EH (cell line): ENCODE data around the gene UTS2R.
A peak's percentile ranks its signal among the peaks of the same experiment; 100 is the strongest.
"Not testable (repeated sequence)": the region's sequence is repeated elsewhere in the genome, so short reads cannot be mapped to it uniquely, and the experiment has no call there.

Experiments used
- DNase-seq: peaks from one replicate; pipeline ENCODE4 v3.0.0-alpha.2; 2015; ENCODE audit warnings: low read depth

The UTS2R gene

DNA sequence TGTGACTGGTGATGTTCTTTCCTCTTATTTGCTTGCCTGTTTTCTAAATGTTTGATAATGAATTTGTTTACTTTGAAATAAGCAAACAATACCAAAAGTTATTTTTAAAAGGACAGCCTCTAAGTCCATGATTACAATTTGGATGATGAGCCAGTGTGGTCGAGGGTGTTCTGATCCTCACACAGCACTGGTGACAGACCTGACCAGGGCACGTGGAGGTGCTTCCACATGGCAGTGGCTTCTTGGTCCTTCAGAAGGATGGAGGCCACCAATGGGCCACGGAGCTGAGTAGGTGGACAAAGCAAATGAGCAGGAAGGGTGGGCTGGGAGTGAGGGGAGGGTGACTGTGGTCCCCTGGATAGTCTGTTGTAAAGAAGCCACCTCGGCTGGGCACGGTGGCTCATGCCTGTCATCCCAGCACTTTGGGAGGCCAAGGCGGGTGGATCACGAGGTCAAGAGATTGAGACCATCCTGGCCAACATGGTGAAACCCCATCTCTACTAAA, 16.7 kb upstream of the UTS2R start:
- DNase-seq = no peak

DNA sequence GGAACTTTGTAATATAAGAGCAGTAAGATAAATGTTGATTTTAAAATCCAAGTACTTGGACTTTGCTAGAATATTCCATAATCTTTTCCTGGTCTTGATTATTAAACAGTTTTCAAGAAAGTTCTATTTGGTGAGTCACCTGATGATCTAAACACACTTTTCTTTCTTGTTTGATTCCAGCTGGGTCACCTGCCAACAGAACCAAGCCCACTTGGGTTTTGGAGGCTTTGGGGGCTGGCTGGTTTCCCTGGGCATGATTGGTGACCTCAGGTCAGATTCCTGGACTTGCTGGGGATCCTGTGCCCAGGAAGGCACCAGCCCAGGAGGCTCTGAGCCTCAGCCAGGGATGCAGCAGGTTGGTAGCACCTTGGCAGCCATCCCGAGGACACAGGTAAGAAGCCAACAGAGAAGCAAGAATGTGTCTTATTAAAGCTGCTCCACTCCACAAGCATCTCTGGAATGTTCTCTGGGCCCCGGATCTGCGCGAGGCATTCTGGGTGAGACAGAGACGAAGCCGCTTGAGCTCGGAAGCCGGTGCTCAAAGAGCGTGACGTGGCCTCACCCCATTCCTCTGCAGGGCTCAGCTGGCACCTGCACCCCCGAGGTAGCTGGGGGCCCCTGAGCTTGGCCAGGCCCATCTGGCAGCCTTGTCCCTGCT, 15.7 kb upstream of the UTS2R start:
- DNase-seq = no peak

DNA sequence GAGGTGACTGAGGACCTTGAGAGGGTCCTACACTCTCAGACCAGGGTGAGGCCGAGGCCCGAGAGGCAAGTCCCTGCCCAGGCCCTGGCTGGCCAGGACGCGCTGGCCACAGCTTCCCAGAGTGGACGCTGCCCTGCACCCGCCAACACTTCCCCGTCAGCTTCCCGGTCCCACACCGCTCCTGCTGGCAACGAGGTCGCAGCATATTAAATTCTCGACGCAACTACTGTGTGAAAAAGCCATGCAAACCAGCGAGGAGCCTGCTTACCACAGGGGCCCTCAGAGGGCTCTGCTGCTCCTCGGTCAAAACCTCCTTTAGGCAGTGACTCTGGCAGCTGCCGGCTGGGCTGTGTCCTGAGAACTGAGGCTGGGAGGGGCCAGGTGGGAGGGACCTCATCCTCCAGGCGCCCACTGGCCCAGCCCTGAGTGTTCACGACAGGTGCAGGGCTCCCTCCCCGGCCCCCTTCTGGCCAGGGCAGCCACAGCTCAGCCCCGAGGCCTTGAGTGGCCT, 14.7 kb upstream of the UTS2R start:
- DNase-seq = no peak

DNA sequence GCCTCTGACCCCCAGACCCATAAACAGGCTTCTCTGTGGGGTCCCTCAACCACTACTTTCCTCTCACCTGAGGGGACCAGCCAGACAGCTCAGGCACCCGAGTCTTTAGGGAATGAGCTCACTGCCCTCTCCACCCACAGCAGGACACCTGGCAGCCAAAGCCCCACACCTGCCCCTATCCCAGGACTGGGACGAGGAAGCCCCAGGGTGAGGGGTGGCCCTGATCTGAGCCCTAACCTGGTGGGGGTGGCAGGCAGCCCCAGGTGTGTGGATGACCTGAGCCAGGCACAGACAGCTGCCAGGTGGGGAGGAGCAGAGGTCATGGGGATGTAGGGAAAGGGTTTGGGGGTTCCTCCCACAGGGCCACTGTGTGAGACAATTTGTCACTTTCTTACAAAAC, 14.2 kb upstream of the UTS2R start:
- no peak for DNase-seq

DNA sequence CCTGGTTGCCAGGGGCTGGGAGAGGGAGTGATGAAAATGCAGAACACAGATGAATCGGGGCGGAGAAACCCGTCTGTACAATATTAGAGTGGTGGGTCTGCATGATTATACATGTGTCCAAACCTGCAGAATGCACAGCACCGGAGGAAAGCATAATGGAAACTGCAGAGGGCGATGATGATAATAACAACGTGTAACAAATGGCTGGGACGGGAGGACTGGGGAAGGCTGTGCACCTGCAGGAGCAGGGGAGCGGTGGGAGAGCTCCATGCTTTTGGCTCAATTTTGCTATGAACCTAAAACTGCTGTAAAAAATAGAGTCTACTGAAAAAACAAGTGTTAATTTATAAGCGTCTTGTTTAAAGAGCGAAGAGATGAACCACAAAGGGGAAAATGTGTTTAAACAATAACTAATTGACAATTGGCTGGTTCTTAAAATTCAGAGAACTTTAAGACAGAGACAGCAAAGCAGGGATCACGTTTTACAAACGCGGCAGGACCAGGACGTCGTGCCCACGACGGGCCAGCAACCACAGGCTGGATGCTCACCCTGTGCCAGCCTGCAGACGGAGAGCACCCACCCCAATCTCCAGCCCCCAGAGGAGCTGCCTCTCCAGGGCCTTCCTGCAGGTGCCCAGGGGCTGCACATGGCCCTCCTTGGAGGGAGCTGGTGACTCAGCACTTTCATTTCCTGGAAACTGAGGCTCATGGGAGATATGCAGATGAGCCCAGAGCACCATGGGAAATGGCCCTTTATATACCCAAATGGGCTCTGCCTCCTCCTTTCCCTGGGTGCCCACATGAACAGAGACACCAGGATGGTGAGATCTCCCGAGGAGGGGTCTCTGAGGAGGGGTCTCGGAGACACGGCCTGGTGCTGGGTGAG, 12.9 kb upstream of the UTS2R start, which contains the start of gene TEX19:
TEX19 (plus strand) TSS at position 783 of the 886 bp plus-strand sequence. CDS start 2,904 bp downstream, outside the sequence.
- DNase-seq = peak; percentile 27

DNA sequence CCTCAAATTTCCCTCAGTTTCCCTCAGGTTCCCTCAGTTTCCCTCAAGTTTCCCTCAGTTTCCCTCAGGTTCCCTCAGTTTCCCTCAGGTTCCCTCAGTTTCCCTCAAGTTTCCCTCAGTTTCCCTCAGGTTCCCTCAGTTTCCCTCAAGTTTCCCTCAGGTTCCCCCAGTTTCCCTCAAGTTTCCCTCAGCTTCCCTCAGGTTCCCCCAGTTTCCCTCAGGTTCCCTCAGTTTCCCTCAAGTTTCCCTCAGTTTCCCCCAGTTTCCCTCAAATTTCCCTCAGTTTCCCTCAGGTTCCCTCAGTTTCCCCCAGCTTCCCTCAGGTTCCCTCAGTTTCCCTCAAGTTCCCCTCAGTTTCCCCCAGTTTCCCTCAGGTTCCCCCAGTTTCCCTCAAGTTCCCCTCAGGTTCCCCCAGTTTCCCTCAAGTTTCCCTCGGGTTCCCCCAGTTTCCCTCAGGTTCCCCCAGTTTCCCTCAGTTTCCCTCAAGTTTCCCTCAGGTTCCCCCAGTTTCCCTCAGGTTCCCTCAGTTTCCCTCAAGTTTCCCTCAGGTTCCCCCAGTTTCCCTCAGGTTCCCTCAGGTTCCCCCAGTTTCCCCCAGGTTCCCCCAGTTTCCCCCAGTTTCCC, 12.0 kb upstream of the UTS2R start:
- not testable (repeated sequence) for DNase-seq

DNA sequence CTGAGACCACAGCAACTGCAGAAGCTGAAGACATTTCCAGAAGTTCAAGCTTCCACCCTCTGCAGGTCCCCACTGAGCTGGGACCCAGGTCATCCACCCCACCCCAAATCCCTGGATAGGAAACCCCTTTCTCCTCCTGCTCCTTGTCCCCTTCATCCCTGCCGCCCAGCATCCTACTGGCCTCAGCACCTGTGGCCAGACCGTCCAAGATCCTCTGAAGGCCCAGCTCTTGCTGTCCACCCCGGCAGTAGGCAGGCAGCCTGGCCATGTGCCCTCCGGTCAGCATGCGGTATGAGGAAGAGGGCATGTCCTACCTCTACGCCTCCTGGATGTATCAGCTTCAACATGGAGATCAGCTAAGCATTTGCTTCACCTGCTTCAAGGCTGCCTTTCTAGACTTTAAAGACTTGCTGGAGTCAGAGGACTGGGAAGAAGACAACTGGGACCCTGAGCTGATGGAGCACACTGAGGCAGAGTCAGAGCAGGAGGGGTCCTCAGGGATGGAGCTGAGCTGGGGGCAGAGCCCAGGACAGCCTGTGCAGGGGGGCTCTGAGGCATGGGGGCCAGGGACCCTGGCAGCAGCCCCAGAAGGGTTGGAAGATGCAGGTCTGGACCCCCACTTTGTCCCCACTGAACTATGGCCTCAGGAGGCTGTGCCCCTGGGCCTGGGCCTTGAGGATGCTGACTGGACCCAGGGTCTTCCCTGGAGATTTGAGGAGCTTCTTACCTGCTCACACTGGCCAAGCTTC, 9.5 kb upstream of the UTS2R start:
- DNase-seq = no peak

DNA sequence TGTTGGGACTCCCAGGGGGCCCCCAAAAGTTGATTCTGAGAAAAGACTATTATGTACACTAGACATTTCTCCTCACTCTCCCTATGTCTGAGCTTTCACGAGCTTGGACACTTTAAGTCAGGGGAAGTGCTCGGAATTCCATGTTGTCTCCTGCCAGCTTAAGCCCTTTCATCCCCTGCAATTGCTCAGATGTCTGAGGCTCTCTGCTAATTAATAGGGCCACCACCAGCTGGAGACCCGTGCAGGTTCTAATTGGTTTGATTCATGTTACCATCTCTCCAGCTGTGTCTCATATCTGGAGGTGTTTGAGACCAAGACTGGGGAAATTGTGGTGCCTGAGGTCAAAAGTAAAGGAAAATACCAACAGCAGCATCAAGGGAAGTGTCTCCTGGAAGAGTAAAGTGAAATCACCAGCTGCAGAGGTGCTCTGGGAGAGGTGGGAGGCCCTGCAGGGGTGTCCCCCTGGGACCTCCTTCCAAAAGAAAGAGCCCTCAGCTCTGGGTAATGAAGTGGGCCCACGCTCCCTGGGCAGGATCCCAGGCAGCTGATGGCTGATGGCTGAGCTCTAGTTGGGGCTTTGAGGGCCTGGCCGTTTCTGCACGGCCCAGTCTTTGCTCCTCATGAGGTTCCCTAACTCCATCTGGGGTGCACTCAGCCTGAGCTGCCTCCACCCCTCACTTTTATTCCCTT, 5.8 kb upstream of the UTS2R start:
- no peak for DNase-seq

DNA sequence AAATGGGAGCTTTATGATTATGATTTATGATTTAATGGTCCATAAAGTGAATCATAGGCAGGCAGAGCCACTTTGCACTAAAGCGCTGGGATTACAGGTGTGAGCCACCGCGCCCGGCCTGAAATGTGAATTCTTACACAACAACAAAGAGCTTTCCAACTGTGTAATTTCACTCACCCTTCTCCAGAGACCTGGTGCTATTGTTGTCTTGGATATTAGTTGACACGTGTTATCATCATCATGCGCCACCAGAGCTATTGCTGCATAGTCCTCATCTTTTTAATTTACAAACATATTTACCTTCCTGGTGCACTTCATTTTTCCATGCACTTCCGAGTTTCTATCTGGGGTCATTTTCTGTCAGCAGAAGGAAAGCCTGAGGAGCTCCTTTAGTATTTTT, 4.8 kb upstream of the UTS2R start:
- DNase-seq = no peak

DNA sequence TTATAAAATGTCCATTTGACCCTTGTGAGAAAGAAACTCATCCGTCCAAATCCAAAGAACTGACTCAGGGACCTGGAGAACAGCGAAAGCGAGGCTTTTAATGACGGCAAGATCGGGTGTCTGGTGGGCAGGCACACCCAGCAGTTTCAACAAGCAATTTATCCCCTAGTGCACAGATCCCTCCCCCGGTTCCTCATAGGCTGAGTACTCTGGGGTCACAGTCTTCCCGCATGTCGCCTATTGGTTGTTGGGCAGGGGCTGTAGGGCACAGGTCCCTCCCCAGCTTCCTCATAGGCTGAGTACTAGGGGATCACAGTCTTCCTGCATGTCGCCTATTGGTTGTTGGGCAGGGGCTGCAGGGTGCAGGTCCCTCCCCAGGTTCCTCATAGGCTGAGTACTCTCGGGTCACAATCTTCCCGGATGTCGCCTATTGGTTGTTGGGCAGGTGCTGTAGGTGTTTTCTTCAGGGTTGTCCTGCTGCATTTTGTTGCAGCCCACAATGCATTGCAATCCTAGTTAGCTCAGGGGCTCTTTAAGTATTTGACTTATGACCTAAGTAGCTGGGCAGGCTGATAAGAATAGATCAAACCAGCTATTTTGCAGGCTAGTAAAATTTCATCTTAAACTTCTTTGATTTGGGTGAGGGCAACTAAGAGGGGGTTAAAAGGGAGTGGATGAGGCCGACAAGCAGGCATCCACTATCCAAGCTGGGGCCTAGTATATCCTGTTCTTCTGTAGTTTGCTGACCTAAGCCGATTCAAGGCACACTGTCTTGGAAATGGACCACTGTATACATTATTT, 3.6 kb upstream of the UTS2R start:
- peak; percentile 16 for DNase-seq

DNA sequence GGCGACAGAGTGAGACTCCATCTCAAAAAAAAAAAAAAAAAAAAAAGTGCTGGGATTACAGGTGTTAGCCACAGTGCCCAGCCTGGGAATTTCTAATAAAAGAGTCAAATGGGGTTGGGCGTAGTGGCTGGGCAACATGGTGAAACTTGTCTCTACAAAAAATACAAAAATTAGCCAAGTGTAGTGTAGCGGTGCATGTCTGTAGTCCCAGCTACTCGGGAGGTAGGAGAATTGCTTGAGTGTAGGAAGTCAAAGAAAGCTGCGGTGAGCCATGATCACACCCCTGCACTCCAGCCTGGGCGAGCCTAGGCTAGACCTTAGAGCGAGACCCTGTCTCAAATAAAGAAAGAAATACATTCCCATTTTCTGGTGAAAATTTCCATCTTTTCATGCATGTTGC, 2.4 kb upstream of the UTS2R start:
- no peak for DNase-seq

DNA sequence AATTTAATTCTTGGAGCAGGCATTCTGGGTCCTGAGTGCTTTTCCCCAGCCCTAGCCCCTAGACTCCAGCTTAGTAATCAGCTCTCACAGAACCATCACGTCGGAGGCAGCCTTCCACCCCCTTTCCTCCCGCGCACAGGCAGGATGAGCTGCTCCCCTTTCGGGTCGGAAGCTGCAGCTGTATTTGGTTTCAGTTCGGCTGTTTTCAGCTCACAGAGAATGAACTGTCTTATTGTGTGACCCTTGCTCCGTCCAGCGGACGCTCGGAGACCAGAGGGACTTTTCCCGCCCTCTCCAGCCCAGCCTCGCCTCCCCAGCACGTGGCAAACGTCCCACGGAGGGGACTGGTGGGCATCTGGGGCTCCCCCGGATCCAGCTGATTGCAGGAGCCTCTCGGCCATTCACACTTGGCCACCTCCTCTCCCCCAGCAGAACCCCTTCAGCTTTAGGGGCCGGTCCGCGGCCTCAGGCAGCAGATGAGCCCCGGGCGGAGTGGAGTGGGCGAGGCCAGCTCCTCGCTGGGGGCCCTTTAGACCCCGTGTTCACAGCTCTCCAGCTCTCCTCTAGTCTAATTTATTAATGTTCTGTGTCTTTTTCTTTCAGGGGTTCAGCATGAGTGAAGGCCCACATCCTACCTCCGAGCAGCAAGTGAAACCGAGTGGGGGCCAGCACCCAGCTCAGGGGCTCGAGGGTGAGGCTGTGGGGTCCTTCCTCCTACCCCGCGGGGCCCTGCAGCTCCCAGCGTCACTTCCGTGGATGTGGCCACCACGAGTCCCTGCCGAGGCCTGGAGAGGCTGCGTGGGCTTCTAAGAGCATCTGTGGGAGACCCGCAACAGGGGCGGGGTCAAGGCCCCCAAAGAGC, 863 bp upstream of the UTS2R start:
- DNase-seq = peak; percentile 18

DNA sequence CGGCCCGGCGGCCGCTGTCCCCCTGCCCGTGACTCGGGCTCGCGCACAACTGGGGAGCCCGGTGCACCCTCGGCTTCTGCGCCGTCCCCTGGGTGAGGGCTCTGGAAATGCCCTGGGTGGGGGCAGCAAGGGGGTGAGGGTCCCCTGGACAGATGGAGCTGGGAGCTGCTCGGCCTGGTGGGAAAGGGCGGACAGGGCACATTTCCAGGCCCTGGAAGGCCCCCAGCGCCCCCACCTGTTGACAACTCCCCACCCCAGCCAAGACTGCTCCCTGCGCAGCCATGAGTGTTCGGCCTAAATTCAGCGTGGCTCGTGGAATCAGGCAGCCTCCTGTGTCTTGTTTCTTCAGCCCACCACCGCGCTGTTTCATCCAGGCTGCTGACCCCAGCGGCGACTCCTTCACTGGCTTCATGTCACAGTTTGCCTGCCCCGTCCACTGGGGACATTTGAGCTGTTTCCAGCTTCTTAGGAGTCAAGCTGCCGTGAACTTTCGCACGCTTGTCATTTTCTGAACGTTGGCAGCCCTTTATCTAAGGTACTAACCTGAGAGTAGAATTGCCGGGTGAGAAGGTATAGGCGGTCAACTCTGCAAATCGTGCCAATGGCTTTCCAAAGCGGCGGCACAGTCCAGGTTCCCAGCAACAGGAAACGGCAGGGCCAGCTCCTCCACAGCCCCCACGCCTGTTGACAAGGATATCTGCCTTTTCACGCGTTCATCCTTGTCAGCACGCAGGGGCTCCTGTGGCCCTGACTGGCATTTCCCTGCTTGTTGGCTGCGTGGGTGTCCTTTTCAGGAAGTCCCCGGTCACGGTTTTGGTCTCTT, 895 bp downstream of the UTS2R start:
- no peak for DNase-seq

DNA sequence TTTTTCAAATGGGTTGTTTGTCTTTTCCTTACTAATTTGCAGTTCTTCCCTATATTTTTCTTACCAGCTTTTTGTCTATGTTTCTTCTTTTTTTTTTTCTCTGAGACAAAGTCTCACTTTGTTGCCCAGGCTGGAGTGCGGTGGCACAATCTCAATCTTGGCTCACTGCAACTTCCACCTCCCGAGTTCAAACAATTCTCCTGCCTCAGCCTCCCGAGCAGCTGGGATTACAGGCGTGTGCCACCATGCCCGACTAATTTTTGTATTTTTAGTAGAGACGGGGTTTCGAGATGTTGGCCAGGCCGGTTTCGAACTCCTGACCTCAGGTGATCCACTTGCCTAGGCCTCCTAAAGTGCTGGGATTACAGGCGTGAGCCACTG, 1.5 kb downstream of the UTS2R start:
- not testable (repeated sequence) for DNase-seq

DNA sequence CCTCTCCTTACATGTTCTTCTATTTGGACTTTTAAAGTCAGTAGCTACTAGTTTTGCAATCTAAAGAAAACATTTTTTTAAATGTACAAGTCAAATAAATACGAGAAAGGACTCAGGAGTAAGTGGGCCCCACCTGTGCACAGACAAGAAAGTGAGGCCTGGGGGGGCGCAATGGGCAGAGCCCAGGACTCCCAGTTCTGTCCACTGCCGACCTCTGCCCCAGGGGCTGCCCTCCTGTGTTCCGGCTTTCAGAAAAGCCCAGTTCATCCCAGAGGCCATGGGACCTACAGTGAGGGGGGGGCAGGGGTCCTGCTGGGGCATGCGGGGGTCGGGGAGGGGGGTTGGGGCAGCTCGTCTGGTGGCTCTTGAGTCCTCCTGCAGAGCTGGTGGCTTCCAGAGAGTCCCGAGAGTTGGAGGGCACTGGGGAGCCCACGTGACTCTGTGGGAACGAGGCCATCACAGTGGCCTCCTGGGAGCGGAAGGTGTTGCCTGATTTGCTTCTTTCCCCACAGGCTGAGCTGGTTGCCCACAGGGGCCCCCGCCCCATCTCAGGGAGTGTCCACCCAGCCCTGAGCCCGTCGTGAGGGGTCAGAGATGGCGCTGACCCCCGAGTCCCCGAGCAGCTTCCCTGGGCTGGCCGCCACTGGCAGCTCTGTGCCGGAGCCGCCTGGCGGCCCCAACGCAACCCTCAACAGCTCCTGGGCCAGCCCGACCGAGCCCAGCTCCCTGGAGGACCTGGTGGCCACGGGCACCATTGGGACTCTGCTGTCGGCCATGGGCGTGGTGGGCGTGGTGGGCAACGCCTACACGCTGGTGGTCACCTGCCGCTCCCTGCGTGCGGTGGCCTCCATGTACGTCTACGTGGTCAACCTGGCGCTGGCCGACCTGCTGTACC, 2.4 kb downstream of the UTS2R start:
- DNase-seq = no peak

DNA sequence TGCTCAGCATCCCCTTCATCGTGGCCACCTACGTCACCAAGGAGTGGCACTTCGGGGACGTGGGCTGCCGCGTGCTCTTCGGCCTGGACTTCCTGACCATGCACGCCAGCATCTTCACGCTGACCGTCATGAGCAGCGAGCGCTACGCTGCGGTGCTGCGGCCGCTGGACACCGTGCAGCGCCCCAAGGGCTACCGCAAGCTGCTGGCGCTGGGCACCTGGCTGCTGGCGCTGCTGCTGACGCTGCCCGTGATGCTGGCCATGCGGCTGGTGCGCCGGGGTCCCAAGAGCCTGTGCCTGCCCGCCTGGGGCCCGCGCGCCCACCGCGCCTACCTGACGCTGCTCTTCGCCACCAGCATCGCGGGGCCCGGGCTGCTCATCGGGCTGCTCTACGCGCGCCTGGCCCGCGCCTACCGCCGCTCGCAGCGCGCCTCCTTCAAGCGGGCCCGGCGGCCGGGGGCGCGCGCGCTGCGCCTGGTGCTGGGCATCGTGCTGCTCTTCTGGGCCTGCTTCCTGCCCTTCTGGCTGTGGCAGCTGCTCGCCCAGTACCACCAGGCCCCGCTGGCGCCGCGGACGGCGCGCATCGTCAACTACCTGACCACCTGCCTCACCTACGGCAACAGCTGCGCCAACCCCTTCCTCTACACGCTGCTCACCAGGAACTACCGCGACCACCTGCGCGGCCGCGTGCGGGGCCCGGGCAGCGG, 3.2 kb downstream of the UTS2R start:
- no peak for DNase-seq
